ENCODE measurements around the gene PTH1R. TPM values are rescaled to one million over a fixed set of nuclear protein-coding genes. Genes with fewer than 3 reads are reported as not detected.
A peak's percentile ranks its signal among the peaks of the same experiment; 100 is the strongest.

The PTH1R gene
- total and polyA plus RNA-seq, 4 donors = 11.2 to 29.7 (median 19.9) TPM

DNA sequence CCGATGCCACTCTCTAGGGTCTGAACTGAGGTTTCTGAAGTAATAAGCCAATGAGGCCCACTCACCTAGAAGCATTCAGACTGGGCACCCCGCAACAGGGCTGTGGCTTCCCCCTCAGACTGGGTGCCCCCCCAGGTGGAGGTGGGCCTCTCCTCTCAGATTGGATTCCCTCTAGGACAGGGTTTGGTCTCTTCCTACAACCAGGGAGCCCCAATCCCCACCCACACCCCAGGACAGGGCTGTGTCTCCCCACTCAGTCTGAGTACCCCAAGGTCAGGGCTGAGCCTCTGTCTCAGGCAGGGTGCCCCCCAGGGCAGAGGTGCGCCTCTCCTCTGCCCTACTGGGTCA is 27.7 kb downstream of the PTH1R start:
- peaks cover 0 to 6% (median 0%) of the 10 kb centered on the region in 4 donors for H3K36me3 ChIP-seq (ENCODE audit: control insufficient read depth in 4 of 4, insufficient read depth in 4 of 4, low read length in 4 of 4)
- DNase-seq (no peak), ATAC-seq (ENCODE audit: insufficient read depth, low FRiP score) (no peak)
- TF ChIP-seq, protein P1, sequence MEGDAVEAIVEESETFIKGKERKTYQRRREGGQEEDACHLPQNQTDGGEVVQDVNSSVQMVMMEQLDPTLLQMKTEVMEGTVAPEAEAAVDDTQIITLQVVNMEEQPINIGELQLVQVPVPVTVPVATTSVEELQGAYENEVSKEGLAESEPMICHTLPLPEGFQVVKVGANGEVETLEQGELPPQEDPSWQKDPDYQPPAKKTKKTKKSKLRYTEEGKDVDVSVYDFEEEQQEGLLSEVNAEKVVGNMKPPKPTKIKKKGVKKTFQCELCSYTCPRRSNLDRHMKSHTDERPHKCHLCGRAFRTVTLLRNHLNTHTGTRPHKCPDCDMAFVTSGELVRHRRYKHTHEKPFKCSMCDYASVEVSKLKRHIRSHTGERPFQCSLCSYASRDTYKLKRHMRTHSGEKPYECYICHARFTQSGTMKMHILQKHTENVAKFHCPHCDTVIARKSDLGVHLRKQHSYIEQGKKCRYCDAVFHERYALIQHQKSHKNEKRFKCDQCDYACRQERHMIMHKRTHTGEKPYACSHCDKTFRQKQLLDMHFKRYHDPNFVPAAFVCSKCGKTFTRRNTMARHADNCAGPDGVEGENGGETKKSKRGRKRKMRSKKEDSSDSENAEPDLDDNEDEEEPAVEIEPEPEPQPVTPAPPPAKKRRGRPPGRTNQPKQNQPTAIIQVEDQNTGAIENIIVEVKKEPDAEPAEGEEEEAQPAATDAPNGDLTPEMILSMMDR (IDR thresholded peaks at IDR 0.05; ENCODE audit: control extremely low read depth, extremely low read depth) = no peak
- WGBS, 2 donors = 94 to 95% methylated on average over 3 of the region's 3 CpGs
- H3K27me3 ChIP-seq (ENCODE audit: control insufficient read depth in 3 of 3, insufficient read depth in 3 of 3, low read length in 2 of 3) = peaks cover 0 to 2% (median 0%) of the 10 kb centered on the region in 3 donors
- H3K27ac ChIP-seq (ENCODE audit: low read depth in 1 of 2, low read length in 1 of 2) = no peak overlapping the region
- H3K9ac ChIP-seq (ENCODE audit: insufficient read depth in 1 of 2, low read length in 2 of 2) = no peak overlapping the region
- H3K9me3 ChIP-seq (ENCODE audit: control insufficient read depth in 4 of 4, insufficient read depth in 3 of 4, low read length in 3 of 4) = no peaks in the 10 kb centered on the region
- peaks cover 0 to 19% (median 10%) of the 10 kb centered on the region in 5 donors for H3K4me1 ChIP-seq (ENCODE audit: control insufficient read depth in 5 of 5, insufficient read depth in 5 of 5, low read length in 5 of 5)
- no peak overlapping the region for H3K4me3 ChIP-seq

DNA sequence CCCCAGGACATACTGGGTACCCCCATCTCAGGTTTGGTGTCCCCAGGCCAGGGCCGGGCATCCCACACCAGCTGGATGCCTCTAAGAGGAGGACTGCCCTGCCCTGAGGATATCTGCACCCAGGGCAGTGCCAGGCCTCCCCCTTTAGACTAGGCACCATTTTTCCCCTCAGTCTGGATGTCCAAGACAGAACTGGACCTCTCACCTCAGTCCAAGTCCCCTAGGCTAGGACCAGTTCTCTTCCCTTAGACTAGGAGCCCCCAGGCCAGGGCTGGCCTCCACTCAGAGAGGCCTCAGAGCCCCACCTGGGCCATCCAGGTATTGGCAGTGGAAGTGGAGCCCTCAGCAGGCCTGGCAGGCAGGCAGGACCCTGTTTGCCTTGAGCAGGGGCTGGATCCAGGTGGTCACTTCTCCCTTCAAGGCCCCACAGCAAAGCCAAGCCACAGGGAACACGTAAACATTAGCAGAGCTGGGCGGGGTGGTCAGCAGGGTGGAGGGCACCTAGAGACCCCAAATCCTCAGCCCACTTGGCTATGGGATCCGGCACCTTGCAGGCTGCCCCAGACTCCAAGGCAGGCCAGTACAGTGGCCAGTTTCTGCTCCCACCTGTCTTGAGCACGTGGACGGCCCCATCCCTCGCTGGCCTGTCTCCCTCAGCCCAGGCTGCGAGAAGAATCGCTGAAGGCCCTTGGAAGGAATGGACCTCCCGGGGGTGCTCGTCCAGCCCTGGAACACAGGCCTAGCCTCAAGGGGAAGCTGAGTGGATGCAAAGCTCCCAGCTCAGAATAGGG is 28.3 kb downstream of the PTH1R start:
- TF ChIP-seq, protein P1 (IDR thresholded peaks at IDR 0.05; ENCODE audit: control extremely low read depth, extremely low read depth) = no peak
- Histone ChIP-seq H3K27ac (ENCODE audit: low read depth in 1 of 2, low read length in 1 of 2) (no peak overlapping the region), H3K27me3 (ENCODE audit: control insufficient read depth in 3 of 3, insufficient read depth in 3 of 3, low read length in 2 of 3) (peaks cover 0 to 2% (median 0%) of the 10 kb centered on the region in 3 donors), H3K9me3 (ENCODE audit: control insufficient read depth in 4 of 4, insufficient read depth in 3 of 4, low read length in 3 of 4) (no peaks in the 10 kb centered on the region), H3K36me3 (ENCODE audit: control insufficient read depth in 4 of 4, insufficient read depth in 4 of 4, low read length in 4 of 4) (peaks cover 0 to 3% (median 0%) of the 10 kb centered on the region in 4 donors), H3K9ac (ENCODE audit: insufficient read depth in 1 of 2, low read length in 2 of 2) (no peak overlapping the region), H3K4me1 (ENCODE audit: control insufficient read depth in 5 of 5, insufficient read depth in 5 of 5, low read length in 5 of 5) (peaks cover 0 to 17% (median 9%) of the 10 kb centered on the region in 5 donors), H3K4me3 (no peak overlapping the region)
- no peak for ATAC-seq (ENCODE audit: insufficient read depth, low FRiP score)
- no peak for DNase-seq
- 88 to 89% methylated on average over 11 of the region's 11 CpGs for WGBS, 2 donors

DNA sequence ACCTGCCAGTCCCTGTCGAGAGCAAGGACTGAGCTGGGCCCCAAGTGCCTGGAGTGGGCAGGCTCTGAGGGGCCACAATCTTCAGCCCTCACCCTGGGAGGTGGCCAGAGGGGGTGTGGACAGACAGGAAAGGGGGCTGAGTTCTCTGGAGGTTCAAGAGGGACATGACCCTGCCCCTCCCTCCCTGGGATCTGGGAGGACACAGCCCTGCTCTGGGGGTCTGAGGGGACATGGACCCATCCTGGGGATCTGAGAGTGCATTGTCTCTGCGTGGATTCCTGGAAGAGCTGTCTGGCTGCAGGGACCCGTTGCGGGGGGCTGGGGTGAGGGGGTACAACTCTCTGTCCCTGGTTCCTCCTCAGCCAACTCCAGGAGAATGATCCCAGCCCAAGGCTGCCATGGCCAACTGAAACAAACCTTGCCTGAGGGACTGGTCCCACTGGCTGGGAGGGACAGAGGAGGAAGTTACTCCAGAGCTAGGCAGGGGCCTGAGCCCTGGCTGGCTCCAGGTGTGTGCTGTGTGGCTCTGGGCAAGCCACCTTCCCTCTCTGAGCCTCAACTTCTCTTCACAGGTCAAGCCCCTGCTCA is 29.0 kb downstream of the PTH1R start:
- H3K27ac ChIP-seq (ENCODE audit: low read depth in 1 of 2, low read length in 1 of 2) = no peak overlapping the region
- H3K9ac ChIP-seq (ENCODE audit: insufficient read depth in 1 of 2, low read length in 2 of 2) = no peak overlapping the region
- no peaks in the 10 kb centered on the region for H3K9me3 ChIP-seq (ENCODE audit: control insufficient read depth in 4 of 4, insufficient read depth in 3 of 4, low read length in 3 of 4)
- H3K4me1 ChIP-seq (ENCODE audit: control insufficient read depth in 5 of 5, insufficient read depth in 5 of 5, low read length in 5 of 5) = peaks cover 0 to 17% (median 9%) of the 10 kb centered on the region in 5 donors
- H3K4me3 ChIP-seq = no peak overlapping the region
- 76 to 85% methylated on average over 4 of the region's 4 CpGs for WGBS, 2 donors
- TF ChIP-seq, protein P1 (IDR thresholded peaks at IDR 0.05; ENCODE audit: control extremely low read depth, extremely low read depth) = no peak
- H3K27me3 ChIP-seq (ENCODE audit: control insufficient read depth in 3 of 3, insufficient read depth in 3 of 3, low read length in 2 of 3) = peaks cover 0 to 2% (median 0%) of the 10 kb centered on the region in 3 donors
- peak in 1 of 3 donors; percentile 39 for DNase-seq
- peaks cover 0 to under 1% (median 0%) of the 10 kb centered on the region in 4 donors for H3K36me3 ChIP-seq (ENCODE audit: control insufficient read depth in 4 of 4, insufficient read depth in 4 of 4, low read length in 4 of 4)
- ATAC-seq (ENCODE audit: insufficient read depth, low FRiP score) = no peak
